HG03045 (cell line): ENCODE results near the gene UNC119B.
"Not testable (repeated sequence)": the region's sequence is repeated elsewhere in the genome, so short reads cannot be mapped to it uniquely, and the experiment has no call there.

ENCODE experiments used
- ATAC-seq: cut with Tn5 transposase; IDR thresholded peaks from one replicate; pipeline ENCODE4 v1.9.1; 2021; ENCODE audit warnings: mild to moderate bottlenecking, moderate library complexity; ENCODE audit not compliant: unreplicated experiment

The UNC119B gene

GRCh38 chr12:120710031-120710804, at the start of gene UNC119B:
Gene UNC119B (plus strand): TSS chr12:120710458. CDS start chr12:120710475, 17 bp downstream.
- peak; percentile 82 for ATAC-seq

DNA sequence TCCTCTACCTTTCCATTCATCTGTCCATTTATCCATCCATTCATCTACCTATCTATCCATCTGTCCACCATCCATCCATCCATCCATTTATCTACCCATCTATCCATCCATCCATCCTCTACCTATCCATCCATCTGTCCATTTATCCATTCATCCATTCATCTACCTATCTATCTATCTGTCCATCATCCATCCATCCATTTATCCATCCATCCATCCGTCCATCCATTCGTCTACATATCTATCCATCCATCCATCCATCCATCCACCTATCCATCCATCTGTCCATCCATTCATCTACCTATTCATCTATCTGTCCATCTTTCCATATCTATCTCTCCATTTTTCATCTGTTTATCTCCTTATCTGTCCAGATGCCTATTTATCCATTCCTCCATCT, 48.8 kb upstream of the UNC119B start:
- ATAC-seq, result no peak

DNA sequence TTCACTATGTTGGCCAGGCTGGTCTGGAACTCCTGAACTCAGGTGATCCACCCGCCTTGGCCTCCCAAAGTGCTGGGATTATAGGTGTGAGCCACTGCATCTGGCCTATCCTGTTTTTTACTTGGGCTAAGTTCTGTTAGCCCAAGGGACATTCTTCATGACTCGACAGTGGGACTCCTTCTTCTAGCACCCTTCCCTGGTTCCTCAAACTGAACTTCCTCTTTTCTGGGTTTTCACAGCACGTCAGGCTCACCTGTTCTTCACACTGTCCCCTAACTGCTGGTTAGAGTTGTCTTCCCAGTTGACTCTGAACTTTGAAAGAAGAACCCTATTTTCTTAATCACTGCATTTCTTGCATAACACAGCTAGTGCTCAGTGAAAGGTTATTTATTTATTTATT, 47.4 kb upstream of the UNC119B start:
- ATAC-seq, result no peak

- no peak for ATAC-seq
These were observed 46.5 kb upstream of the UNC119B start for GRCh38 chr12:120663741-120664140.

DNA sequence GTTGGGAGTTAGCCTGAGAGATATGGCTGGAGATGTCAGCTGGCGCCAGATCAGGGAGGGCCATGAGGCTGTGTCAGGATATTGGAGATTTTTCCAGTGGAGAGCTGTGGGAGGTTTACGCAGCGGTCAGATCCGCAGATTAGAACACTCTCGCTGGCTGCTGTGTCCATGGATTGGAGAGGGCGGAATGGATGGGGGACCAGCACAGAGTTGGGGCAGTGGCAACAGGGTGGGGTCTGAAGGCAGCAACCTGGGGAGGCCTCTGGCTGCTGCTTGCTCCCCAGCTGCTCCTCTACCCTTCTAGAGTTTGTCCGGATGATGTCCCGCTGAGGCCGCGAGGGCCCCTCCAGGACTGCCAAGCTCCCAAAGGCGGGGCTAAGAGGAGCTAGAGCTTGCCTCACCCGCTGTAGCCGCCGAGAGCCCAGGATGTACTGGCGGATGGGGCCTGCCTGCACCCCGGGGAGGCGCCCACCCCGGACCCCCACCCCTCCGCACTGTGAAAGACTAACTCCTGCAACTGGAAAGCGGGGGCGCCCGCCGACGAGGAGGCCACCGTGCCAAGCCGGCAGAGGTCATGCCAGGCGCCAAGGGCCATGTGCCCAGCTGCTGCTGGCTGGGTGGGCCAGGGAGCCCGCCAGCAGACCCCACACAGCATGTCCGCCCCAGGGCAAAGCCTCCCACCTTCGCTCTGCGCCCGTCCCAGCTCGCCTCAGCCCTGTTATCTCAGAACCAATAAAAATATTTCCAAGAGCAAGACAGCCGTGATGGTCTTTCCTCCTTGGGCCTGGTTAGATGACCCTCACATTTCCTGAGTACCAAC, 43.5 kb upstream of the UNC119B start:
- ATAC-seq, result no peak

GRCh38 chr12:120668091-120668867, 42.0 kb upstream of the UNC119B start:
- ATAC-seq, result no peak

DNA sequence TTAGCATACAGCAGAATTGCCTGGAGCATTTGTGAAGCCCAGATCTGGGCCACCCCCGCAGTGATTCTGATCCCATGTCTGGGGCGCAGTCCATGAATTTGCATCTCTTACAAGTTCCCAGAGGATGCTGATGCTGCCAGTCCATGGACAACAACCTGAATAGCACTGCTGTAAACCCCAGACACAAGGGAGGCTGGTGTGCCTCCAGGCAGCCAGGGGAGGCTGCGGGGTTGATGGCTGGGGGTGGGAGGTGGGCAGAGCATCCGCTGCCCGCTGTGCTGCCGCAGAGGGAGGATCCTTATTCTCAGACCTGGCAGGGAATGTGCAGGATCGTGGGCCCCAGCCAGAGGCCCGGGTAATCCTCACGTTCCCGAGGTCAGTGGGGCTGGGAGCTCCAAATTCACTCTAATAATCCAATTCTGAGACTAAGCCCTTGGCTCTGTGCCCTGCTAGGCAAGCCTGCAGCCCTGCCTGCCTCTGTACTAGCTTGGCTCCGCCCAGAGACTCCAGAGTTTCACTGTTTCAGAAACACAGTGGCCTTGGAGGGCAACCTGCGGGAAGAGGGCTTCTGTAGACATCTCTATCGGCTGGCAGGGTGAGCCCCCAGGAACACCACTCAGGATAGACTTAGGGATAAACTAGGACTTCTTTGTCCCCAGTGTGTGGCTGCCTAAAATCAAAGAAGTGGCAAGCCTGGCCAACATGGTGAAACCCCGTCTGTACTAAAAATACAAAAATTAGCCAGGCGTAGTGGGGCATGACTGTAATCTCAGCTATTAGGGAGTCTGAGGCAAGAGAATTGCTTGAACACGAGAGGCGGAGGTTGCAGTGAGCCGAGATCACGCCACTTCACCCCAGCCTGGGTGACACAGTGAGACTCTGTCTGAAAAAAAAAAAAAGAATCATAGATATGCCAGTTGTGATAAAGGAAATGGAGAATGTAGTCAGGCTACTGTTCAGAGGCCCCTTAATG, 41.1 kb upstream of the UNC119B start:
- ATAC-seq, result no peak

DNA sequence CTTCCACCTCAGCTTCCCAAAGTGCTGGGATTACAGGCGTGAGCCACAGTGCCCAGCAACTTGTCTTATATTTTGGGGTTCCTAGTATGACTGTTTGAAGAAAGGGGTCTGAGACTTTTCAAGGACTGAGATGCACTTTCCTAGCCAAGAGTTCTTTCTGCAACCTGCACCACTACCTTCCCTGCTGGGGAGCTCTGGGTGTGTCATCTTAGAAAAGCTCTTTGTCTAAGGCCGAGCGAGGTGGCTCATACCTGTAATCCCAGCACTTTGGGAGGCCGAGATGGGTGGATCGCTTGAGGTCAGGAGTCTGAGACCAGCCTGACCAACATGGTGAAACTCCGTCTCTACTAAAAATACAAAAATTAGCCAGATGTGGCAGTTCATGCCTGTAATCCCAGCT, 40.0 kb upstream of the UNC119B start:
- not testable (repeated sequence) for ATAC-seq

DNA sequence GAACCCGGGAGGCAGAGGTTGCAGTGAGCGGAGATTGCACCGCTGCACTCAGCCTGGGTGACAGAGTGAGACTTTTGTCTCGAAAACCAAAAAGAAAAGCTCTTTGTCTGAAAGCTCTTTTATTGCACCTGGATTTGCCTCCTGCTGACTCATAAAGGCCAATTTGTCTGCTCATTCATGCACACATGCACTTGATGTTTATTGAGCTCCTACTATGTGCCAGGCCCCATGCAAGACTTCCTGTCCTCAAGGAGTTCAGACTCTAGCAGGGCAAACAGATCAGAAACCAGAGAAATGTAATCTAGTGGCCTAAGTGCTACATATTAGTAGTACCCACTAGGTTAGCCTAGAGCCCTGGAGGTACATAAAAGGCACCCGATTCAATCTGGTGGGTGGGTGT, 39.6 kb upstream of the UNC119B start:
- ATAC-seq, result no peak

- no peak for ATAC-seq
These were observed 36.1 kb upstream of the UNC119B start for GRCh38 chr12:120674097-120674636.

DNA sequence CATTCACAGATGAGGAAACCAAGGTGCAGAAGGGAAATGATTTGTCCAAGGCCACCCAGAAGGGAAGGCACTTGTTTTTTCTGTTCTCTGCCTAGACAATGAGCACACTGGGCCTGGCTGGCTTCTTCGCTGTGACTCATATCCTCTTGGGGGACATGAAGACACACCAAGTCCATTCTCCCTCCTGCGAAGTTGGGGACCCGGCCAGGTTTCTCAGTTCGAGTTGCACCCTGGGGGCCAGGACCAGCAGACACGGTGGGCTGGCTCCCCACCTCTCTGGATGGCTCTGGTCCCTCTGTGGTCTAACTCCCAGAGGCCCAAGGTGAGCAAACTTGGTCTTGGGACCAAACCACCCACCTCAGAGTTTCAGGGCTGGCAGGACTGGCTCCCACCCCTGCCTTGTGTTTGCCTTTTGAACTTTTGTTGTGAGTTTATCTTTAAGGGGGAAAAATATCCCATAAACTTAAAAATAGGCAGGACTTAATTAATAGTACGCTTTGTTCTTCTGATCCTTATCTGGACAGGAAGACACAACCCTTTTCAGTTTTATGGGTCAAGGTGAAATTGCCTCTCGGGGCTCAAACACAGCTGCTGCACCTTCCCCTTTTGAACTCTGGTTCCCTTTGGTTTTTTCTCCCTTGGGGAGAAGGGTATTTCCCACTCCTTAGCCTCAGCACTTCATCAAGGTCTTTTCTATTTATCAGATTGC, 32.3 kb upstream of the UNC119B start:
- no peak for ATAC-seq

GRCh38 chr12:120678572-120678971, 31.7 kb upstream of the UNC119B start:
- no peak for ATAC-seq

GRCh38 chr12:120680165-120680738, 30.0 kb upstream of the UNC119B start:
- no peak for ATAC-seq

- ATAC-seq, result no peak
These were observed 25.7 kb upstream of the UNC119B start for GRCh38 chr12:120684523-120684932.

DNA sequence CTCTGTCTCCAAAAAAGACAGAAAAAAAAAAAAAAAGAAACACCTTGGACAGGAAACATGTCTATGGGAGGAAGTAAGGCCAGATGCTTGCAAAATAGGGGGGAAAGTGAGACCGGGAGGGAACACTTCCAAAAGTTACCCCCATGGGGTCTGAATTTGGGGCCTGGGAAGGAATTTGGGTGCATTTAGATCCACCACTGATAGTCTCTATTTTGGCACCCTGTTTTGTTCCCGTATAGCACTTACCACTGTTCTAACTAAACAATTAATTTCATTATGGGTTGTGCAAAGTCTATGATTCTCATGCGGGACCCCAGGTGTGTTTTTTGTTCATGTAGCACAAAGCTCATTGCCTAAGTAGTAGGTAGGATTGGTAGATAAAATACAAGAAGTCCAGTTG, 24.7 kb upstream of the UNC119B start:
- ATAC-seq, result no peak

- peak; percentile 78 for ATAC-seq
These were observed 24.0 kb upstream of the UNC119B start for GRCh38 chr12:120686151-120686689.

- ATAC-seq, result peak; percentile 77
These were observed 23.3 kb upstream of the UNC119B start, which contains the start of gene MLEC for GRCh38 chr12:120686690-120687577. Gene MLEC (plus strand): TSS chr12:120687149. CDS start chr12:120687297, 148 bp downstream.
